HG03108 (cell line): ENCODE data around the gene DIS3L2.

Source experiments
- ATAC-seq: cut with Tn5 transposase; IDR thresholded peaks from one replicate; pipeline ENCODE4 v1.9.1; 2021; ENCODE audit warnings: moderate library complexity; ENCODE audit not compliant: unreplicated experiment

The DIS3L2 gene

DNA sequence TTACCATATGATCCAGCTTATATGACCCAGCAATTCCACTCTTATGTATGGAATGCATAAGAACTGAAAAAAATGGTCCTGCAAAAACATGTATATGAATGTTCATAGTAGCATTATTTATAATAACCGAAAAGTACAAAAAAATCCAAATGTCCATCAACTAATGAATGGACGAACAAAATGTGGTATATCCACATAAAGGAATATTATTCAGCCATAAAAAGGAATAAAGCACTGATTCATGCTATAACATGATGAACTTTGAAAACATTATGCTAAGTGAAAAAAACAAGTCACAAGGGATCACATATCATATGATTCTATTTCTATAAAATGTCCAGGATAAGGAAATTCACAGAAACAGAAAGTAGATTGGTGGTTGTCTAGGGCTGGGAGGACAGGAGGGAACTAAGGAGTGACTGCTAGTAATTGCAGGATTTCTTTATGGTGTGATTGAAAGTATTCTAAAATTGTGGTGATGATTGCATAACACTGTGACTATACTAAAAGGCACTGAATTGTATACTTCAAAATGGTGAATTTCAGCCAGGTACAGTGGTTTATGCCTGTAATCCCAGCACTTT lies 10.0 kb upstream of the DIS3L2 start:
- no peak for ATAC-seq

GRCh38 chr2:231955758-231956472 lies 5.6 kb upstream of the DIS3L2 start:
- no peak for ATAC-seq

GRCh38 chr2:231957913-231958763 lies 3.4 kb upstream of the DIS3L2 start:
- no peak for ATAC-seq

DNA sequence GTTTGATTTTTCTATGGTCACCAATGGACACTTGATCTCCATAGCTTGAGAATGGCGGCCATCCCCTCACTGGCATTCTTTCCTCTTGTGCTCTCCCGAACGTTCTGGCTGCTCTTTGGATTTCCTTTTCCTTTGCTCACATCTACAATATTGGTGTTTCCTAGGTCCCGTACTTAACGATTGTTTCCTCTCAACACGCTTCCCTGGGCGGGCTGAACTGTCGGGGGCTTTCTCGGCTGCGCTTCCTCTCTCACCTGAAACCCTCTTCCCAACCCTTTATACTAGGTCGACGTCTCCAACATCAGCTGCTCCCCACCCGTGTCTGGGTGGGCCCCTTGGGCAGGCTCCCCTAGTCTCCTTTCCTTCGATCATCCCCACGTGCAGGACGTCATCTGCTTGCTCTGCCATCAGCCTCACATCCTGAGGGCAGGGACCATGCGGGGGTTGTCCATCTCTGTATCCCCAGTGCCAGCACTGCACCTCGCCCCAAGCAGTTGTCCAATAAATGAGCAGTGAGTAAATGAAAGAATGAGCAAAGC lies 634 bp upstream of the DIS3L2 start:
- no peak for ATAC-seq

- ATAC-seq, result no peak
Observed at GRCh38 chr2:231965102-231965501, 3.6 kb downstream of the DIS3L2 start.

DNA sequence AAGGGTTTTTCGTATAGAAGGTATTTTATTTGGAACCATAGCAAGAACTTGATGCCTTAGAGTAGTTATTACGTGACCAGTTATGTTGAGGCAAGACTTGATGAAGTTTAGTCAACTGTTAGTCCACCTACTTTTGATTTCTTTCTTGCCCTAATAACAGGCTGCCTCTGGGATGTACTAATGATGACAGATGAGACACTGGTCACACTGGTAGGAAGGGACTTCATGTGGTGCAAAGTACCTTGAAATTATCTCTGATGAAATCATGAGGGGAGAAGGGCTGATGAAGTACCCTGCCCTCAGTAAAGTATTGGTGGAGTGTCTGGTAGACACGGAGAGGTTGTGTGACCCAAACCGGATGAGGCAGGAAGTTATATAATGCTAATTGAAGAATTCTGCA lies 5.4 kb downstream of the DIS3L2 start:
- ATAC-seq, result no peak

DNA sequence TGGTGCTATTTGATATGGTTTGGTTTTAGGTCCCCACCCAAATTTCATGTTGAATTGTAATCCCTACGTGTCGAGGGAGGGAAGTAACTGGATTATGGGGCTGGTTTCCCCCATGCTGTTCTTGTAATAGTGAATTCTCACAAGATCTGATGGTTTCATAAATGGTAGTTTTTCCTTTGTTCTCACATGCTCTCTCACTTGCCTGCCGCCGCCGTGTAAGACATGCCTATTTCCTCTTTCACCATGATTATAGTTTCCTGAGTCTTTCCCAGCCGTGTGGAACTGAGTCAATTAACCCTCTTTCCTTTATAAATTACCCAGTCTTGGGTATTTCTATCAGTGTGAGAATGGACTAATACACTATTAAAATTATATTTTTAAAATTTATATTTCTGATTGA lies 7.3 kb downstream of the DIS3L2 start:
- no peak for ATAC-seq

- ATAC-seq, result no peak
Observed at GRCh38 chr2:231970461-231970860, 8.9 kb downstream of the DIS3L2 start.

- ATAC-seq, result no peak
Observed at GRCh38 chr2:231975001-231975400, 13.5 kb downstream of the DIS3L2 start.

DNA sequence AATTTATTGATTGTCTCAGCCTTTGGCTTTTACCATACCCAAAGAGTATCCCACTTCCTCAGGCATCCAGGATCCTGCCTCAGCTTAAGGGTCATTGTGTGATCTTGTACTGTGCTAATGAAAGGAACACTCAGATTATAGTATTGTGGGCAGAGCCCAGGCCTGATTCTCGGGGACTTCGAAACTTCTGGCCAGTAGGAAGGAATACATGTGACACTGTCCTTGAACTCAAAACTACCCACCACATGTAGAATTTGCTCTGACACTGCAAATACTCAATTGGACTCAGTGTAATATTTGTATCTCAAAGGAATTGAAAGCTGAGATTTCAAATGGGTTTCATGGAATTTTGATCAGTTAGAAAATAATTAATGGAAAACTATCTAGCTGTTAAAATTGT lies 15.9 kb downstream of the DIS3L2 start:
- ATAC-seq, result no peak

DNA sequence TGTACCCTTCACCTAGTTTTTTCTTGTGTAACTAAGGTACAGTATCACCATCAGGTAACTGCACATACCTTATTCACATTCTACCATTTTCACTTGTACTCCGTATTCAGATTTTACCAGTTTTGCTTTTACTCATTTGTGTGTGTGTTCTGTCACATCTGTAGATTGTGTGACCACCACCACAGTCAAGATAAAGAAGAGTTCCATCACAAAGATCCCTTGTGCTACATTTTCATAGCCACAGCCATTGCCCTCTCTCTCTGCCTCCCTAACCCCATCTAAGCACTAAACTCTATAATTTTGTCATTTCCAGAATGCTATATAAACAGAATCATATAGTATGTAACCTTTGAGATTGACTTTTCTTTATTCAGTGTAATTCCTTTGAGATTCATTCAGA lies 23.5 kb downstream of the DIS3L2 start:
- ATAC-seq, result no peak

GRCh38 chr2:231985823-231986261 lies 24.3 kb downstream of the DIS3L2 start:
- ATAC-seq, result no peak

DNA sequence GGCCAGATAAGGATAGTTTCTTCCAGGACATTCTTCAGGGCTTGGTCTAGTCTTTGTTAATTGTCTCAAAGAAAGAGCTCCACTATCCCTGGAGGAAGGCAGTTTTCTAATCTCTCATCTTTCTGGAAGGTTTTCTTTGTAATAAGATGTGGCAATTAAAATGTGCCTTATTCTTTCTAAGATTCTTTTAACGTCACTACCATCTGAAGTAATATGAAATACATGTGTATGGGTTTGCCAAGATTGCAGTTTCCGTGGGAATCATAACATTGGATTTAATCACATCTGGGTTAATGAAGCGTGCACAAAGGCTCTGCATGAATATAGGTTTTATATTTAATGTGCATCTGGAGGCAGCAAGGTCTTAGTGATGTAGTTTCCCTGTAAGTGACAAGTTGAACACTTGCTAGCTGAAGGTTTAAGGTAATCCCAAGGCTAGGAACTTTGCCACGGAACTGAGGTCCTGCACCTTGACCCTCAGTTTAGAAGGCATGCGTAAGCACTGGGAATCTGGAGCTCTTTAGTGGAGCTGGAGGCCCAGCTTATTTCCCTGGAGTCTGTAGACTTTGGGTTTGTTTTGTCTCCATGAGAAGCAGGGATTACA lies 25.7 kb downstream of the DIS3L2 start:
- ATAC-seq, result no peak

GRCh38 chr2:231988179-231988866 lies 26.8 kb downstream of the DIS3L2 start:
- no peak for ATAC-seq

DNA sequence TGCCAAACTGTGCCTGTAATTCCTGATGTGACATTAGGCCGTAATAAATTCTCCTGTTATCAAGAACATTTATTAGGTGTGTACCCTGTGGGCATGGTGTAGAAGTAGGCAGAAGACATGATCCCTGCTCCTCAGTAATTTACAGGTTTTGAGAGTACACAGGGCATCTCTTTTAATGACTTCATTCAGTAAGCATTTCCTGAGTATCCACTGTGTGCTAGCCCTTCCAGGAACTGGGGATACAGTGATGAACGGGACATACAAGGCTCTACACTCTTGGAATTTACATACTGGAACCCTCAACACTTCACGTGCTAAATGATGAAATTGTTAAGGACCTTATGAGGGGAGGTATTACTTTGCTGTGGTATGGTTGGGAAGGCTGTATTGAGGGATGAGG lies 30.2 kb downstream of the DIS3L2 start:
- ATAC-seq, result no peak

DNA sequence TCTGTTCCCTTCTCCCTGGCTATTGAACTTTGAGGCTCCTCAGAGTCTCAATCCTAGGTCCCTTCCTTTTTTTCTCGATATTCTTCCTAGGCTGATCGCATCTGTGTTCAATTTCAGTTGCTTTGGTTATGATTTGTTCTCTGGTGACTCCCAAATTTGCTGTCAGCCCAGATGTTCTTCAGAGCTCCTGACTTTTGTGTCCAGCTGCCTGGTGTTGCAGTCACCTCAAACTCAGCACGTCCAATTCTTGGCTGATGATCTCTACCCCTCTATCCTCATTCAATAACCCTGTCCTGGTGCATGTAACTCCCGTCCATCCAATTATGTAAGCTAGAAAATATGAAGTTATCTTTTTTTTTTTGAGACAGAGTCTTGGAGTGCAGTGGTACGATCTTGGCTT lies 31.4 kb downstream of the DIS3L2 start:
- no peak for ATAC-seq

- ATAC-seq, result no peak
Observed at GRCh38 chr2:231996797-231997540, 35.5 kb downstream of the DIS3L2 start.

GRCh38 chr2:231998046-231998445 lies 36.5 kb downstream of the DIS3L2 start:
- ATAC-seq, result no peak

DNA sequence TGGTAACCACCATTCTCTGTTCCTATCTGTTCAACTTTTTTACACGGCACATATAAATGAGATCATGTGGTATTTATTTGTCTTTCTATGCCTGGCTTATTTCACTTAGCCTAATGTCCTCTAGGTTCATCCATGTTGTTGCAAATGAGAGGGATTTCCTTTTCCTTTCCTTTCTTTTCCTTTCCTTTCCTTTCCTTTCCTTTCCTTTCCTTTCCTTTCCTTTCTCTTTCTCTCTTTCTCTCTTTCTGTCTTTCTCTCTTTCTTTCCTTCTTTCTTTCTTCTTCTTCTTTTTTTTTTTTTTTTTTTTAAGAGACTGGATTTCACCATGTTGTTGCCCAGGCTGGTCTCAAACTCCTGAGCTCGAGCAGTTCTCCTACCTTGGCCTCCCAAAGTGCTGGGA lies 38.9 kb downstream of the DIS3L2 start:
- no peak for ATAC-seq

DNA sequence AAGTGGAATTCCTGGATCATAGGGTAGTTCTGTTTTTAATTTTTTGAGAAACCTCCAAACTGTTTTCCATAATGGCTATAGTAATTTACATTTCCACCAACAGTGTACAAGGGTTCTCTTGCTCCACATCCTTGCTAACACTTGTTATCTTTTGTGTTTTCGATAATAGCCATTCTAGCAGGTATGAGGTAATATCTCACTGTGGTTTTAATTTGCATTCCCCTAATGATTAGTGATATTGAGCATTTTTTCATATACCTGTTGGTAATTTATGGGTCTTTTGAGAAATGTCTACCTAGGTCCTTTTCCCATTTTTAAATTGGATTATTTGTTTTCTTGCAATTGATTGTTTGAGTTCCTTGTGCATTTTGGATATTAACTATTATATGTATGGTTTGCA lies 39.6 kb downstream of the DIS3L2 start:
- no peak for ATAC-seq
